ENCODE data around the gene HYDIN.
"Not testable (repeated sequence)": the region's sequence is repeated elsewhere in the genome, so short reads cannot be mapped to it uniquely, and the experiment has no call there.

- not testable (repeated sequence) for TF ChIP-seq POLR2A, CTCF (IDR thresholded peaks at IDR 0.05)
Measured at GRCh38 chr16:70922164-70922563, 308.4 kb downstream of the HYDIN start.
